HG03039 (cell line): ENCODE results near the gene ACIN1.
"Not testable (repeated sequence)": the region's sequence is repeated elsewhere in the genome, so short reads cannot be mapped to it uniquely, and the experiment has no call there.

Experiments
- ATAC-seq: cut with Tn5 transposase; IDR thresholded peaks from one replicate; pipeline ENCODE4 v1.9.1; 2021; ENCODE audit warnings: mild to moderate bottlenecking, moderate library complexity; ENCODE audit not compliant: unreplicated experiment

Gene ACIN1

GRCh38 chr14:23107620-23108019 lies 12.7 kb upstream of the ACIN1 start:
- not testable (repeated sequence) for ATAC-seq

GRCh38 chr14:23106747-23107045 lies 11.8 kb upstream of the ACIN1 start:
- no peak for ATAC-seq

GRCh38 chr14:23105348-23105824 lies 10.4 kb upstream of the ACIN1 start:
- ATAC-seq, result no peak

- no peak for ATAC-seq
Observed at GRCh38 chr14:23104591-23105347, 9.8 kb upstream of the ACIN1 start, which contains the start of gene CIROP. TSS of gene CIROP (minus strand) at chr14:23104989. CDS start at chr14:23104920, 69 bp downstream.

GRCh38 chr14:23104070-23104590 lies 9.2 kb upstream of the ACIN1 start:
- no peak for ATAC-seq

- no peak for ATAC-seq
Observed at GRCh38 chr14:23103581-23103980, 8.6 kb upstream of the ACIN1 start.

- no peak for ATAC-seq
Observed at GRCh38 chr14:23102801-23103200, 7.9 kb upstream of the ACIN1 start.

- no peak for ATAC-seq
Observed at GRCh38 chr14:23101986-23102625, 7.2 kb upstream of the ACIN1 start.

- ATAC-seq, result no peak
Observed at GRCh38 chr14:23101213-23101970, 6.5 kb upstream of the ACIN1 start.

- no peak for ATAC-seq
Observed at GRCh38 chr14:23099212-23099861, 4.4 kb upstream of the ACIN1 start.

GRCh38 chr14:23097786-23098185 lies 2.9 kb upstream of the ACIN1 start:
- no peak for ATAC-seq

- ATAC-seq, result peak; percentile 82
Observed at GRCh38 chr14:23095196-23096108, 516 bp upstream of the ACIN1 start, which contains the start of gene C14orf119. TSS of gene C14orf119 (plus strand) at chr14:23095505. CDS start at chr14:23097659, 2,154 bp downstream.

GRCh38 chr14:23093991-23094665 lies 808 bp downstream of the ACIN1 start:
- ATAC-seq, result no peak

GRCh38 chr14:23093526-23093925 lies 1.4 kb downstream of the ACIN1 start:
- ATAC-seq, result no peak

GRCh38 chr14:23093104-23093503 lies 1.8 kb downstream of the ACIN1 start:
- no peak for ATAC-seq

- no peak for ATAC-seq
Observed at GRCh38 chr14:23091294-23092225, 3.4 kb downstream of the ACIN1 start.

- ATAC-seq, result no peak
Observed at GRCh38 chr14:23090254-23090636, 4.7 kb downstream of the ACIN1 start.
